HG03108 (cell line): ENCODE data around the gene KSR1.
"Not testable (repeated sequence)": the region's sequence is repeated elsewhere in the genome, so short reads cannot be mapped to it uniquely, and the experiment has no call there.

Experiments
- ATAC-seq: cut with Tn5 transposase; IDR thresholded peaks from one replicate; pipeline ENCODE4 v1.9.1; 2021; ENCODE audit warnings: moderate library complexity; ENCODE audit not compliant: unreplicated experiment

Gene KSR1

DNA sequence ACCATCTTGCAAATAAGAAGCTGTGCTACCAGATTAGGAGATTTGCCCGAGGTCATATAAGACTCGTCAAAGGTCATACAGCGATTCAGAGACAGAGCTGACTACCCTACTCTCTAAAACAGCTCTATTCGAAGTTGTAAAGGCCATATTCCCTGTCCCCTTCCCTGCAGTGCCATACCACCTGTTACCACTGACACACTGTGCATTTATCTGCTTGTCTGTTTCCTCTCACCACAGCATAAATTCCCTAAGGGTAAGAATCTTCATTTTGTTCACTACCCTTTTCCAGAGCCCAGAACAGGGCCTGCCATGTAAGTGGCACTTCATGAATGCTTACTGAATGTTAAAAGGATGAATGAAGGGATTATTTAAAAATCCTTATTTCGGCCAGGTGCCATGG lies 3.4 kb upstream of the KSR1 start:
- no peak for ATAC-seq

DNA sequence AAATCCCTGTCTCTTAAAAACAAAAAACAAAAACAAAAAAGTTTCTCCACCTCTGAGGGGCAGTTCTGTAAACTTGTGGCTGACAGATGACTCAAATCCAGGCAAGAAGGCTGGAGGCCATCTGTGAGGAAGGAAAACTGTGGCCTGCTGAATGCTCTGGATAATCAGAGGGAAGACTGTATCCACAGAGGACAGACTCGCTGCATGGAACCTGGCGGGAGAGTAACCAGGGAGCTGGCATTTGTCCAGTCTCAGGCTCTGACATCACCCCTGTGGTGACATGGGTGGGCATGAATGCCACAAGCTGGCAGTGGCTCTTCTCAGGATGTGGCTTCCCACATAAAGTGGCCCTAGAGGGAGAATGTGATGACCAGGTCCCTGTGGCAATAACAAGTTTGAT lies 2.8 kb upstream of the KSR1 start:
- ATAC-seq: no peak

DNA sequence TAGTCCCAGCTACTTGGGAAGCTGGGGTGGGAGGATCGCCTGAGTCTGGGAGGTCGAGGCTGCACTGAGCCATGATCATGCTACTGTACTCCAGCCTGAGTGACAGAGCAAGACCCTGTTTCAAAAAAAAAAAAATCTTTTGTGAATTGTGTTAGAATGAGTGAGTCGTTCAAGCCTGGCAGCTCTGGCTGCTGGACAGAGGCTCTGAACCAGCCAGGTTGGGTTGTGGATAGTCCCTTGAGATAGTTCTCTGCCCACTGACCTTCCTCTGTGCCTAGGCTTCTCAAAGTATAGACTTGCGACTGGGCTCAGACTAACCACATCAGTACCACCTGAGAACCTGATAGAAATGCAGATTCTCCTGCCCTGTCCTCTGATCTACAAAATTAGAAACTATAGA lies 2.2 kb upstream of the KSR1 start:
- no peak for ATAC-seq

DNA sequence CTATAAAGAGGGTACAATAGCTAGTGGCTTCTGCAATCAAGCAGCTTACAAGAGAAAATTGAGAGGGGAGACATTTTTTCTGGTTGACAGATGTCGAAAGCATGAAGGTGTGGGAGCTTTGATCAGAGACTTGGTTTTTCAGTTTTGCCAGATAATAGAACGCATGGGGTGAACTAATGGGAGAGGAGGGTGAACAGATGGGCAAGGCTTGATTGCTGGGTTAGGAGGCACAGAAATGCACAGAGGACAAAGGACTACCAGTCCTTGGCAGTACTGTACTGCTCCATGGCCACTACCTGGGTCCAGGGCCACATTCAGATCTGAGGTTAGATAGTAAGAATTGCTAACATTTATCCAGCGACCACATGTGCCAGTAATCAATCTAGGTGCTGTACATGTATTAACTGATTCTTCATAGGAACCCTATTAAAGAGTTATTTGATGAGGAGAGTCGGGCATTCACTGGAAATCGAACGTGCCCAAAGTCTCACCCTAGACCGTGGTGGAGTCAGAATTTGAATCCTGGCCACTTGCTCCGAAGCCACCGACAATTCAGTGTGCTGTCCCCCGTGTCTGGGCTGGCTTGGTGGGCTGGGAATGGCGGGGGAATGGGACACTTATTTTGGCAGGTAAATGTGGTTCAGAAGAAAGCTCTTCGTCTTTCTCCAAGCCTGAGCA lies 873 bp upstream of the KSR1 start:
- ATAC-seq: no peak

DNA sequence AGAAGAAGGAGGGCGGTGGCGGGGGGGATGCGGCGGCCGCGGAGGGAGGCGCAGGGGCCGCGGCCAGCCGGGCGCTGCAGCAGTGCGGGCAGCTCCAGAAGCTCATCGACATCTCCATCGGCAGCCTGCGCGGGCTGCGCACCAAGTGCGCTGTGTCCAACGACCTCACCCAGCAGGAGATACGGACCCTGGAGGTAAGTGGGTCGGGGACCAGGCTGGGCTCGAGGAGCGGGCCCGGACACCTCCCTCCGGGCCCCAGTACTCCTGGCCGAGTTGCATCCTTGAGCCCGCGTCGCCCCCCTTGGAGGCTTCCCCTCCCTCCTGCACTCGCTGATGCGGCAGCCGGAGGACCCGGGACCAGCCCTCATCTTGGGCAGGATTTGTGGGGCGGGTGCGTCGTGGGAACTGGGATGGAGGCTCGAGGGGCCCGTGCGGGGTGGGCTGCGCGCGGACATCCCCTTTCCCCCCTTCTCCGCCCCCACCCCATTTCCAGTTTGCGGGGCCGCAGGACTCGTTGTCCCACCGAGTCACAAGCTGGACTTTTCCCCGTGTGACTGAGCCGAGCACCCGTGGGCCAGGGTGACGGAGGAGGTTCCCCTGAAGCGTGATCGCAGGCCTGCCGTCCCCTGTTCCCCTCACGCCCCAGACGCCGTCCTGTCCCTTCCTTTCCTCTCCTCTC lies 572 bp downstream of the KSR1 start:
- ATAC-seq: no peak

DNA sequence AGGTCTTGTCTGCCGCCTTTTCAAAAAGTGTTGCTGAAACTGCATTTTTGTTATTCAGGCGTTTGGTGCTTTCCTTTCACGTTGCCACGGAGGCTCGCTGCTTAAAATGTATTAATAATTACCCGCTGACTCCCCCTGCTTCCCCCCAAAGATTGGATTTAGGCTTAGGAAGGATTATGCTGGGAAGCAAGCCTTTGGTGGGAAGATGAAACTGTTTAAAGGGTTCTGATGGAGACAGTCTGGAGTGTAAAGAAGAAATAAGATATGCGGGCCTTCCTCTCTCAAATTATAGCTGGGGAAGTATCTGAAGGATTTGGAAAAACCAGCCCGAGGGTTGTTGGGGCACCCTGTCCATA lies 1.1 kb downstream of the KSR1 start:
- ATAC-seq: no peak

DNA sequence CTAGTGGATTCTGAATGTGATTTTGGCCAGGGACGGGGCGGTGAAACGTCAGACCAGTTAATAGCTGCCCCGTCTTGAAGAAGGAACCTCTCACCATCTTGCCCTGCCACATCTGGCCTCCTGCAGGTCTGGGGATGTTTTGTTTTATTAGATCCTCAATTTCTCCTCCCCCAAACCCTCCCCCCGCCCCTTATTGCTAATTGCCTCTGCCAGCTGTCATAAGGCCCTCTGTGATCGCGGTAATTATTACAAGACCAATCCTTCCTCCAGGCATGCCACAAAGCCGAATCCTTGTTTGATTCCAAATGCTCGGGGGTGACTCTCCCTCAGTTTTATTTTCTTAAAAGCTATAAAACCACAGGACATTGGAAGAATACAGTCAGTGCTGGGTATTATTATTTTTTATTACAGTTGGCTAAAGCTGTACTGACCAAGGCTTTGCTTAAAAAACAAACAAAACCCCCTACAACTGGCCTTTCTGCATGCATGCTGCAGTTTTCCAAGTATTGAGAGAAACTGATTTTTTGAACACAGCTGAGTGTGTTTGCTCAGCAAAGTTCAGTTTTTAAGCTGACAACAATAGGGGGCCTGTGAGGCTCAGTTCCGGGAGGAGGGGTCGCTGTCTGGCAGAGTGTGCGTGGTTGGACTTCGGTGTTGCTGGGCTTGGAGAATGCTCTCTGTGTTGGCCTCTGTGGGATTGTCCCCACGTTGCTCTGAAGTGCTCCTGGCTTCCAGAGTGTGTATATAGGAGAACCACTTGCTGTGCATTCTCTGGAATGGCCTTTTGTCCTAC lies 1.7 kb downstream of the KSR1 start:
- no peak for ATAC-seq

DNA sequence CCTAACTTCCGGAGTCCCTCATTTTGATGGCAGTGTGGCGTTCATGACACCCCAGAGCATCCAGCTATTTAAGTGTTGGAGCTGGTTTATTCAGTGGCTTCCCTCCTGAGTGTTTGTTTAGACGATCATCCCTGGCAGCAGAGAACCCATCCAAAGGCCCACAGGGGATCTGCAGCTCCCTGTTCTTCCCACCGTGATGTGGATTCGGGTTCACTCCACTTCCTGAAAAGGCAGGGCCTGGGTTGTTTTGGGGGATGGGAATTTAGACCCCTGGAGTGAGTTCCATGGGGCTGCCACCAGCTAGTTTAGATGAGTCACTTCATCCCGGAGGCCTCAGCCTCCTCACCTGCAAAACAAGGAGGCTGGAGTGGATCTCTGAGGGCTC lies 2.3 kb downstream of the KSR1 start:
- no peak for ATAC-seq

DNA sequence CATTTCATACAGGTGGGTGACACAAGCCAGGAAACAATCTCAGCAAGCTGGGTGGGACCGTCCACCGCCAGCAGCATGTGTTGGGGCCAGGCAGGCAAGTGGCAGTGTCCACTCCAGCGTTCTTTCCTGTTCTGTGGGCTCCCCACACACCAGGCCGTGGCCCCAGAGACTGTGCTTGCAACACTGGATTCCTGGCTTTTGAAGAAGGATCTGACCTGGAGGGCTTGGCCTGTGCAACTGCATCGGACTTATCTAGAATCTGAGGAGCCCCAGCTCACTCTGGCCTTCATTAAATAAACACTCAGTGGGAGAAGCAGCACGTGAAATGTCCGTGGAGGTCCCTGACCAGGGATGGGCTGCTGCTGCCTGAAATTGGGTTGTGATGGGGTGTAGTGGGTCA lies 3.2 kb downstream of the KSR1 start:
- ATAC-seq: no peak

DNA sequence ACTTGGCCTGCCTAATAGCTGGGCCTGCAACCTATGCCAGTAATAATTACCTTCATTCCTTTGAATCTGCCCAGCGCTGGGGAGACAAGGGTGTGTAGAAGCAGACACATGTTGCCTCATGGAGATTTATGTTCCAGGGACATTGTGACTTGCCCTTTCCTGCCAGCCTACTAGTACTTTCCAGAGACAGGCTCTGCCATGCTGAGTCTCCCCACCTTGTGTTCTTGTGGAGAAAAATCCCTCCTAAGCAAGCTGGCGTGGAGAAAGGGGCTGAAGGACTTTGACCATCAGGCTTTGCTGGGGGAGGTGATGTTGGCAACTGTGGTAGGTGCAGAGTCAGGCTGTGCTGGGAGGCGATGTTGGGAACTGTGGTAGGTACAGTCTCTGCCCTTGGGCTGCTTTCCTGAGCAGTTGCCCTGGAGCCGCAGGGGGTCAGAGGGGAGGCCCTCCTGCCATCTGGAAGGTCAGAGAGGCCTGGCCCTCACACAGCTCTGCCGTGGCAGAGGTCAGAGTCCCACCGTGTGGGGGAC lies 4.0 kb downstream of the KSR1 start:
- no peak for ATAC-seq

DNA sequence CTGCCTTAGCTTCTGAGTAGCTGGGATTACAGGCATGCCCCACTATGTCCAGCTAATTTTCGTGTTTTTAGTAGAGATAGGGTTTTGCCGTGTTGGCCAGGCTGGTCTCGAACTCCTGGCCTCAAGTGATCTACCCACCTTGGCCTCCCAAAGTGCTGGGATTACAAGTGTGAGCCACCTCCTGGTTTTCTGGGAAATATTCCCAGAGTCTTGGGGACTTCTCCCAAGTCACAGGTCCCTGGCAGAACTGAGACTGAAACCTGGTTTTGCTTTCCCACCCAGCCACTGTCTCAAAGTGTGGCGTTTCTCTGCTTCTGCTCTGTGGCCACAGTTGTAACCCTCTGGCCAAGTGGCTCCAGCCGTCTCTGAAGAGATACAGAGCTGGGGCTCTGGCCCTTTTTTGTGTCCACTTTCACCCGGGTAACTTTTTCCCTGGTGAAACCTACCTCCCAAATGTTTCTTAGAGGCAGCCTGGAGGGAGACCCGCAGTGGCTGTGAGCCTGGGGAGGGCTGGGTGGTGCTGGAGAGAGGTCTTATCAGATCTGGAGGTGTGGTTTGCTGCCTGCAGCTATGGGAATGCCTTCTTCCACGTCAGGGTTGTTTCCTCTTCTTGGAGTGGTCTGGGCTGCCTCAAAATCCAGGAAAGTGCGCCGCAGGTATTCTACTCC lies 5.1 kb downstream of the KSR1 start:
- ATAC-seq: no peak

DNA sequence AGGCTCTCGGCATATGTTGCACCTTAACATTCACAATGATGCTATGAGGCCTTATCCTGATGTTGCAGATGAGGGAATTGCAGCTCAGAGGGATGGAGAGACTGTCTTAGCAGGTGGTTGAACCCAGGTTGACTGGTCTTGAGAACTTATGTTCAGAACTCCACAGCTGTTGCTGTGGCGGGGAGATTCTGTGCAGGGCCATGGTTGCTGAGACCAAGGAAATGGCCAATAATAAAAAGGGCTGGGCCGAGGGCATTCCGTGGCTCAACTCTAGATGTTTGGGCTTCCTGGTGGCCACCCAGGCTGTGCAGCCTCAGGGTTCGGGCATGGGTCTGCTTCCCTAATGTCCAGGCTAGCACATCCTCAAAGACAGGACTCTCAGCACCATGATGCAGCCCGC lies 5.9 kb downstream of the KSR1 start:
- ATAC-seq: no peak

DNA sequence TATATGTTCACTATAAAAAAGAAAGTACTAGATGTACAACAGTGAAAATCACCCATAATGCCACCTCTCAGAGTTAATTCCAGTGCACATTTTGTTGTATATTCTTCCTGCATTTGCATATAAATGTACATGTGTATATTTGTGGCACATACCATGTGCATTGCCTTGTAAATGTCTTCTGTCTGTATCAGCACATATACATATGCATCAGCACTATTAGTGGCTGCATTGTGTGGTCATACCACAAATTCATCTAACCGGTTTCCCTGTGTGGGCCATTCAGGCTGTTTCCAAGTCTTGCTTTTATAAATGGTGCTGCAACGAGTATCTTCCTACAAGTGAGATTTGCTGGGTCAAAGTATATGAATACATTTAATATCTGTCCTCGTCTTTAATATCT lies 6.5 kb downstream of the KSR1 start:
- ATAC-seq: no peak

DNA sequence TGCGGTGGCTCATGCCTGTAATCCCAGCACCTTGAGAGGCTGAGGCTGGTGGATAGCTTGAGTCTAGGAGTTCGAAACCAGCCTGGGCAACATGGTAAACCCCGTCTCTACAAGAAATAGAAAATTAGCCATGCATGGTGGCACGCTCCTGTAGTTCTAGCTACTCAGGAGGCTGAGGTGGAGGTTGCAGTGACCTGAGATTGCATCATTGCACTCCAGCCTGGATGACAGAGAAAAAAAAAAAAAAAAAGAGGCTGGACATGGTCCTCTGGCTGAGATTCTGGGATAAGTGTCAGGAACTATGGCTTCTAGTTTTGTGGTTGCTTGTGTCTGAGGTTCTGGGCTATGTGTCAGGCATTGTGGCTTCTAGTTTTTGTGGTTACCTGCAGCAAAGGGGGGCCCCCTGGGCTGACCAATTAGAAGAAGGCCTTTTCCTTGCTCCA lies 7.0 kb downstream of the KSR1 start:
- no peak for ATAC-seq

DNA sequence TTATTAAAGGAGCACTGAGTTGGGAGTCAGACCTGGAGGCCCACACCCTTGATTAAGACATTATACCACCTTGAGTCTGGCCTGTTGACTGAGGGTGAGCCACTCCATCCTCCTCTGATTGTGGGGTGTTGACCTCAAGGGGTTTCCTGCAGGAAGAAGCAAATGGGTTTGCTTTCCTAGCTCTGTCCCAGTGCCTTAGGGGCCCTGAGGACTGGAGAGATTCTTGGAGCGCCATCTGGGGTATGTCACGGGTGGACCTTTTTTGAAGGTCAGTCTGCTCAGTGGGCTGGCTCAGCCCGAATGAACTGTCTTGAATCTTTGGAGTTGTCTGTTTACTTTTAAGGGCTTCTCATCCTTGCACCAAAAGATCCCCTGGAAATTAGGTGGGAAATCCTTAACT lies 7.8 kb downstream of the KSR1 start:
- not testable (repeated sequence) for ATAC-seq

DNA sequence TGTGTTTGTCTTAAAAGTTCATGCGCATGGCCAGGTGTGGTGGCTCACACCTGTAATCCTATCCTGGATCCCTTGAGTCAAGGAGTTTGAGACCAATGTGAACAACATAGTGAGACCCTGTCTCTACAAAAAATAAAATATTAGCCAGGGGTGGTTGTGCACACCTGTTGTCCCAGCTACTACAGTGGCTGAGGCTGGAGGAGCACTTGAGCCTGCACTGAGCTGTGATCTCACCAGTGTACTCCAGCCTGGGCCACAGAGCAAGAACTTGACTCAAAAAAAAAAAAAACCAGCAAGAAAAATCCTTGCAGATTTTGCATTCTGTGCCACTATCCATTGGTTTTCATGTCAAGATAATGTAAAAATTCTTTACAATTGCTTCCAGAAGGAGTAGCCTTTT lies 8.2 kb downstream of the KSR1 start:
- no peak for ATAC-seq

DNA sequence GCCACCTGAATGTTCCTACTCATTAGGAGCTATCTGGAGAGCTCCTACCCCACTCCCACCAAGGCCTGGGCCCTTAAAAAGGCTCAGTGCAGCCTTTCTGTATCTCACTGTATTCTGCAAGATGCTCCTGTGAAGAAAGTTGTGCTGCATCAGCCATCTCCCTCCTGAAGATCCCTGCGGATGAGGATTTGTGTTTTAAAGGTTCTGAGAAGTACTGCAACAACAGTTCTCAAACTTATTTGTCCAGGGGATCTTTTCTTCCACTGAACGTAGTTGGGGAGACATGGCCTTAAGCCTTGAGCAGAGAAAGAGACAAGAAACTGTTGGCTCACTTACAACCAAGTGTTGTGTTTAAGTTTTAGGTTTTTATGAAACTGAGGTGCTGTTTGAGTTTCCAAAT lies 9.6 kb downstream of the KSR1 start:
- not testable (repeated sequence) for ATAC-seq

DNA sequence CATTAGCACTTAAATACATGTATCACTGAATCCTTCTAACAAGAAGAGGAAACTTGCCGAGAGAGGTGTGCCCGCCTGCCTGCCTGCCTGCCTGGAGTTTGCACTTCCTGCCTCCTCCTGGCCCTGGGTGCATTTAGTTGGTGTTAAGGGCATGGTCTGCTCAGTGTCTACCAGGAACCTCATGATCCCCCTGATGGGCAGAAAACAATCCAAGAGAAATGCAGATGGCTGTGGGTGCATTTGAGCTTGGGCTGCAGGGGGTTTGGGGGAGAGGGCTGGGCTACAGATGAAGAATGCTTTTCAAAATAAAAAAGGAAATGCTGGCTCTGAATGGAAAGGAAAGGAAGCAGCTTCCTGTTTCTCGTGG lies 10.1 kb downstream of the KSR1 start:
- ATAC-seq: peak; percentile 25

DNA sequence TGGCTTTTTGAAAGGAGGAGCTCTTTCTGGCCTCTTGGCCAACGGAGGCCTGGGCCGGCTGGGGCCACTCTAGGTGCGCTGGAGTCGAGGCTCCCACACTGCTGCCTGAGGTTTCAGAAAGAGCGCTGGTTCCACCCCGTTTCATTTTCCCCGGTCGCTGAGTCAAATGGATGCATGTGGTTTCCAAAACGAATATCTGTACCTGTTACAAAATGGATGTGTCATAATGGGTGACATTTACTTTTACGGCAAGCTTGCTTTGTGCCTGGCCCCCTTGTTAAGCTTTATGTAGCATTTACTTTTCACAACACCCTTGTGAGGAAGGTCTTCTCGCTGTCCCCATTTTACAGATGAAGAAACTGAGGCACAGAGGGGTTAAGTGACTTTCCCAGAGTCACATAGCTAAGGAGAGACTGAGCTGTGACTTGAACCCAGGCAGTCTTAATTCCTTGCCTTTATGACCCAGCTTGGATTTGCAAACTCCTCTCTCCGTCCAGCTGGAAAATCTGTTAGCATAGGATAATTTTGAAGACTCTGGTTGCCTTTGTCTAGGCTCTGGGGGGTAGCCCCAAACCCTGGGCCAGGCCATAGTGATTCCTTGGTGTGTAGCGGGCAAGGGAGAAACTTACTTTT lies 10.6 kb downstream of the KSR1 start:
- ATAC-seq: peak; percentile 64

DNA sequence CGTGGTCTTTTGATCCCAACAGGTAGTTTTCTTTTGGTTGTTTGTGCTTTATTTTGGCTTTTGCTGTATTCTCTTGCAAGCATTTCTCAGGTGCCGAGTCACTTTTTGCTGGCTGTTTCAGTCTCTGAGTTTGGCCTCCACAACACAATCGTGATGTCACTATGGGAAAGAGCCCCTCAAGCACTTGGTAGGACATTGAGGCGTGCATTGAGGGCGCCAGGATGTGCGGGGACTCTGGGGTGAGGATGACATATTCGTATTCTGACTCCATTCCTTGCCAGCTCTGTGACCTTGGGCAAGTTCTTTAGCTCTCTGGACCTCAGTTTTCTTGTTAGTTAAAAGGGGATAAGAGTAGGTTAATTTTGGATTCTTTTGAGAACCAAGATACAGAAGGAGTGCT lies 13.0 kb downstream of the KSR1 start:
- no peak for ATAC-seq
